Forelimb muscle (tissue), 1 donor: ENCODE measurements around the gene MKI67. TPM values are rescaled to one million over a fixed set of nuclear protein-coding genes. Genes with fewer than 3 reads are reported as not detected.
"Not testable (repeated sequence)": the region's sequence is repeated elsewhere in the genome, so short reads cannot be mapped to it uniquely, and the experiment has no call there.

Experiments
- DNase-seq: peaks from one replicate; pipeline ENCODE4 v3.0.0-alpha.2; 2013; ENCODE audit warnings: low read depth
- polyA plus RNA-seq: library from polyadenylated mRNA; unstranded; fragments of 120-200 nt; gene quantifications from one replicate; pipeline ENCODE4 v1.2.1, GENCODE V29; 2013; ENCODE audit not compliant: insufficient read length

The MKI67 gene
- 22.0 TPM for polyA plus RNA-seq

DNA sequence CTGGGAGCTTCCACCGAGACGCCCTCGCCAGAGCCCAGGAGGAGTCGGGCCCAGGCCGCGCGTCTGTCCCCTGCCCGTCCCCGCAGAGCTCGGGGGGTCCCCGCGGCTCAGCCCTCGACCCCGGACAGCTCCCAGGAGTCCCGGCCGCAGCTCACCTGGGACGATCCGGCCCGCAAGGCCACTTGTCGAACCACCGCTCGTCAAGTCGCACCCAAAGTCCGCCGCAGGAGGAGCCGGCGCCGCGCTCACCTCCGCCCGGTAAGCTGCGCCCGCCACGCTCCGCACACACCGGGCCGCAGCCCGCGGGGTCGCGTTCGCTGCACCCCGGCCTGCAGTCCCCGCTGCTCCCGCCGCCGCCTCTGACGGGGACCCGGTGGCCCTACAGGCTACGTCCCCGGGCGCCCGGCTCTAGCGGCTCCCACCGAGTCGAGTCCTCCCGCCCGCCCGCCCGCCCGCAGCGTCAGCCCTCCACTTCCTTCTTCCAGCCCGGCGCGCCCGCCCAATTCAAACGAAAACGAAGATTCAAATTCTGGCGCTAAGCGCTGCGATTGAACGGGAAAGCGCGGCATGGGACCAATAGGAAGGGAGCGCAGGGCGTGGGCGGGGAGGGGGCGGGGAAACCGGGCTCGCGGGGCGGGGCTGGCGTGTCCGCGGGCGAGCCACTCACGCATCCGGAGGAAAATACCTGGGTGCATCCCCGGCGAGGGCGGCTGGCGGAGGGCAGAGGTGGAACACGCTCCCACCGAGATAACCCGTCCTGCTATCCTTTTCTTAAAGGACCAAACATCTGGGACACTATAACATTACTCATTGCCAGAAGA lies at the start of gene MKI67:
Gene MKI67, minus strand, starts transcription at position 480 of the 821 bp plus-strand sequence. CDS start 756 bp downstream, outside the sequence.
- peak; percentile 79 for DNase-seq

DNA sequence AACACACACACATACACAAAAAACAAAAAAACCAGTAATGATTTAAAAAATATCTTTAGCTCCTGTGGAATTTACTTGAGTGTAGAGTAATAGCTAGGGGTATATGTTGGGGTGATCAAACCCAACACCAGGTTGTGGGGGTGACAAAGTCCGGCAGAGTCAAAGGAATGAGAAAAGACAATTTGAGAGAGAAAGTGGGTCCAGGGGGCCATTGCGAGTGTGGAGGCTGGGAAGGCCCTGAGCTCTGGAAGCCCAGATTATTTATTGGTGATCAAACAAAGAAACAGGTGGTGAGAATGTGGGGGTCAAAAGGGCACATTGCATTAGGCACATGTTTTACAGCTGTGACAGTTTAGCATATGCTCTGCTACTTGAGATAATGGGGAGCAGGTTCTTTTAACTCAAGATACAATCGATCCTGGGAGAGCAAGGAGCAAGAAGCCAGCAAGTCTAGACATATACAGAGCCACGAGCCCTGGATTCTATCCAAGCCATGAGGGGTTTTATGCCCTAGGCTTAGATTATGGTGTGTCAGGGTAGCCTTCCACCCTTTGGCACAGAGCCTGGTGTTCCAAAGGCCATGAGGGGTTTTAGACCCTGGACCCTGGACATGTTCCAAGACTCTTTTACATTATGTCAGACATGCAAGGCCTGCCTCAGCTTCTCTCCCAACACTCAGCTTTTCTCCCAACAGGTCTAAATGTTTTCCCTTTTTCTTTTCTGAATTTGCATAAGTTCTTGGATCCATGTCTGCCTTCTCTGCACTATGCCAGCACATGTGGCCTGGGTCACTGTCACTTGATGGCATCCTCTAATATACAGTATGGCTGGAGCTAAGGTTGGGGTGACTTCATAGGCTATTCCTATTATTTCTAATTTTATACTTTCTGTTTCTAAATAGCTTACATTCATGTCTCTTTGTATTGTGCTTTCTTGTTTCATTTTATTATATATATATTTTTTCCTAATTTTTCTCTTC lies 48.6 kb upstream of the MKI67 start:
- DNase-seq: no peak

DNA sequence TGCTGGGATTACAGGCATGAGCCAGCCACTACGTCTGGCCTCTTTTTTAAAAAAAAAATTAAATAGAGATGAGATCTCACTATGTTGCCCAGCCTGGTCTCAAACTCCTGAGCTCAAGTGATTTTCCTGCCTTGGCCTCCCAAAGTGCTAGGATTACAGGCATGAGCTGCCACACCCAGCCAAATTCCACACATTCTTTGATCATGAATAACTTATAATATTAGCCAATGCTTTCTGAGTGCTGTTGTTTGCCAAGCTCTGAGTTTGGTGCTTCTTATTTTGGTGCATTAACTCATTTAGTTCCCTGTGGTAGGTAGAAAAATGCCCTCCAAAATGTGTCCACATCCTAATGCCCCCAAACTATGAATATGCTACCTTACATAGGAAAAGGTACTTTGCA lies 47.2 kb upstream of the MKI67 start:
- DNase-seq: no peak

DNA sequence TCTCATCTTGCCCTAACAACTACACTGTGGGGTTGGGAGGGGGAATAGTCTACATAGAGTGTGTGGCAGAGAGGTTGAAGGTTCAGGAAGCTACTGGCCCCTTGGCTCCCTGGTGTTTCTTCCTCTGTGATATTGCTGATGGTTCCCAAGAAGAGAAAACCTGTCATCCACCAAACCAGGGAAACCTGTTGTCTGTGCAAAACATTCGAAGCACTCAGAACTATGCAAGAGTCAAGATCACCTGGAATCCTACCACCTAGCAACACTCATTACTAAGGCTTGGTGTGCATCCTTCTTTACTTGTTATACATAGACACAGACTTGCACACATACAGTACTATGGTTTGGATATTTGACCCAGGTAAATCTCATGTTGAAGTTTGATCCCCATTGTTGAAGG lies 46.5 kb upstream of the MKI67 start:
- no peak for DNase-seq

DNA sequence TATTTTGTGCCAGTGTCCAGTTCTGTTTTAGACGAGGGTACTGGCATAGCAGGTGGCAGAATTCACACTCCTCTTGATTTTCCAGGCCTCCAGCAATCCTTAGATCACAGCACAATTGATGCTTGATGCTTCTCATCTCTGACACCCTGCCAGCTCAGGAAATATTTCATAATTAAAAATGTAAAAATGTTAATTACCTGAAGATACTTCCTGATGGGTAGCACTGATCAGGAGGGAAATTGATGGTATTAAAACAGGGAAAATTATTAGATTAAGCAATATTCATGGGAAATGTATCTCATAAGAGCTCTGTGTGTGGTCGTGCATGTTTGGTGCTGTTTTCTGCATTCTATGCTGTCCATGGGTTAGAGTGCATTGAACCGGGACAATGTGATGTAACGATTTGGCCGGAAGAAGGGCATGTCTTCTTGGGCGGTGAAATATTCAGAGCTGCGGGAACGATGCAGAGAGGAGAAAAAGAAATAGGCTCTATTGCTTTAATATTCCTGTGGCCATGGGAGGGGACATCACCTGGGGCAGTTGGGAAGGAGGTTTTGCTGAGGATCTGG lies 43.7 kb upstream of the MKI67 start:
- no peak for DNase-seq

- no peak for DNase-seq
Observed at GRCh38 chr10:128167926-128168520, 41.8 kb upstream of the MKI67 start.

DNA sequence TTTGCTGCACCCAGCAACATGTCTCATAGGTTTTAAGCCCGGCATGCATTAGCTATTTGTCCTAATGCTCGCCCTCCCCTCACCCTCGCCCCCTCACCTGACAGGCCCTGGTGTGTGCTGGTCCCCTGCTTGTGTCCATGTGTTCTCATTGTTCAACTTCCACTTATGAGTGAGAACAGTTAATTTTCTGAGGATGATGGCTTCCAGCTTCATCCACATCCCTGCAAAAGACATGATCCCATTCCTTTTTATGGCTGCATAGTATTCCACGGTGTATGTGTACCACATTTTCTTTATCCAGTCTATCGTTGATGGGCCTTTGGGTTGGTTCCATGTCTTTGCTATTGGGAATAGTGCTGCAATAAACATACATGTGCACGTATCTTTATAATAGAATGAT lies 40.9 kb upstream of the MKI67 start:
- DNase-seq: not testable (repeated sequence)

- no peak for DNase-seq
Observed at GRCh38 chr10:128166151-128166550, 39.9 kb upstream of the MKI67 start.

DNA sequence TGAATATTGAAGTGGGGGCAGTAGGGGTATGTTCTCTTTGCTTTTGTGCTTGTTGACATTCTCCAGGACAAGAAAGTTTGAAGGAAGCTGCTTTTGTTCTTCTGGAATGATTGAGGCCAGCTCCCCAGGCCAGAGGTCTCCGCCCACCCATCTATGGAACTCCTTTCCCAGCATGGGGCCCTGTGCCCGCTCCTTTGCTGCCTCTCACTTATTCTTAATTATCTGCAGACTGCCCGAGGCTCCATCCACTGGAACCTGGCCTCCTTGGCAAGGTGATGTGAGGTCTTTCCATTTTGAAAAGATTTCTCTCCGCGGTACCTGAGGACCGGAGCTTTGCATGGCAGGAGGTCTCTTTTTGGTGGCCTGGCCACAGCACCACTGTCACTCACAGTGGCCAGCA lies 39.3 kb upstream of the MKI67 start:
- DNase-seq: no peak

DNA sequence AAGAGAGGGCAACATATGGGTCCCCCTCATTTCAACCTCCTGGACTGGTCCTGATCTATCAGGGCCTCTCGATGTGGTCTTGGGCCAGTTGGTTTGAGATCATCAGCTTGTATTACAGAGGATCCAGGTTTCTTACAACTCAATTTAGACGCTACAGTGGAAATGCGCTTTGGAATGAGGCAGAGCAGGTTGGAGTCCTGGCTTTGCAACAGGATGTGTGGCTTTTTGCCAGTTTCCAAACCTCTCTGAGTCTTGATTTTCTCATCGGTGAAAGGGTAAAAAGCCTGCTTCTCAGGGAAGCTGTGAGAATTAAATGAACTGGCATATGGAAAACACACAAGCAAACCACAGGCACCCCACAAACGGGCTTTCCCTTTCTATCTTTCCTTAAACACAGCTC lies 37.5 kb upstream of the MKI67 start:
- no peak for DNase-seq

GRCh38 chr10:128161031-128161430 lies 34.8 kb upstream of the MKI67 start:
- DNase-seq: no peak

- no peak for DNase-seq
Observed at GRCh38 chr10:128160297-128160711, 34.1 kb upstream of the MKI67 start.

GRCh38 chr10:128158021-128158795 lies 32.0 kb upstream of the MKI67 start:
- DNase-seq: no peak

DNA sequence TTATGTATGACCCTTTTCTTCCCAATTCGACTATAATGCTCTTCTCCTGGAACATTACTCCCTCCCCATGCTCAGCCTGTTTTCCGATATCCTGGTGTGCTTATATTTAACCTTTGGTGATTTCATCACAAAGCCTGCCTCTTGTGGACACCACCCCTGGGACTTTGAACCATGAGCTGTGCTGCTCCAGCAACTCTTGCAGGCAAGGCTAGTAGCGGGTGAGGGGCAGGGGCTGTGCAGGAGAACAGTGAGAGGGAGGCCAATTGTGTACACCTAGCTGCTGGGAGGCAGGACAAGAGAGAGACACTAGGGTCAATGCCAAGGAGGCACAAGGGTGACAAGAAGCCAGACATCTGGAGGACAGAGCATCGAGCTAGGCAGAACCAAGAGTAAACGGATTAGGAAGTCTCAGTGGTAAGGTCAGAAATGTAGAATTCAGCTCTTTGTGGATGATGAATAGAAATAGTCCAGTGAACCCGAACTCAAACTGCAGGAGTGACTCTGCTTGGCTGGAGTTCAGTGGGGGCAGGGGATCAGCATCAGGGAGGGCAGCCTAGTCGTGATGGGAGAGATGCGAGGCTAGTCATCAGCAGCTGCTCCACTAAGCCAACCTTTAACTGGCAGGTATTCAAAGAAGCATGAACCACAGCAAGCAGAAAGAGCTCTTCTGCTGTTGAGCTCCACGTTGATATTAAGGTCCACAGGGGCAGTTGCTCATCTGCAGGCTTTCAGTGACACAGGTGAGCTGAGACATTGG lies 31.0 kb upstream of the MKI67 start:
- DNase-seq: no peak

DNA sequence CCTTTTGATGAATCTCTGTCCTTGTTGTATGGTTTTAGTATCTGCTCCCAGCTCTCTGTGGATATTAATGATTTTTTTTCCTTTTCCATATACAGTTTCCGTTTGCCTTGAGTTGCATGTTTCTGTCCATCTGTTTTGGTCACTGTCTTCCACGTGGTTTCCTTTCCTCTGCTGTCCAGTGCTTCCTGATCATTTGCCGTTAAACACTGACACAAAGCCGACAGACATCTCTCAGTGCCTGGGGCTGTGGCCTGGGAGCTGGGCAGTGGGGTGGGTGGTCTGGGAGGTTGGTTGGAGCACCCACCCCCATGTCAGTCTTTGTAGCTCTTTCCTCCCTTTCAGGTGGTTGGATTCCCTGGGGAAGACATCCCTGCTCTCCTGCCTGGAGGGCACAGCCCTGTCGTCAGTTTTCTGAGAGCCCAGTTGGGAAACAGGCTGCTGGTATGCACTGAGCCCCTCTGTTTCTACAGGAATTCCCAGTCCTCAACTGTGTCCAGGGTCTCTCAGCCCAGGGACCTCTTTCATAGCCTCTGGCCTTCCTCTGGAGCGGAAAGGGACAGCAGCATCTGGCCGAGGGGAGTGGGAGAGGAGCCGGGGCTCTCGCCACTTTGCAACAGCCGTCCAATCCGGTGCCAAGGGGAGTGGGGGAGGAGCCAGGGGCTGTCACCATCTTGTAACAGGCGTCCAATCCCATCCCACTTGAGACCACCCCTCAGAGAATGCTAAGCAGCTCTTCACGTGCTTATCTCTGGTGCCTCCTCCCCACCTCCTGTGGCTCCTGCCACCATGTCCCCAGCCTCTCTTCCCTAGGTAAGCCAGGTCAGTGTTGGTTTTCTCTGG lies 26.7 kb upstream of the MKI67 start:
- DNase-seq: no peak

DNA sequence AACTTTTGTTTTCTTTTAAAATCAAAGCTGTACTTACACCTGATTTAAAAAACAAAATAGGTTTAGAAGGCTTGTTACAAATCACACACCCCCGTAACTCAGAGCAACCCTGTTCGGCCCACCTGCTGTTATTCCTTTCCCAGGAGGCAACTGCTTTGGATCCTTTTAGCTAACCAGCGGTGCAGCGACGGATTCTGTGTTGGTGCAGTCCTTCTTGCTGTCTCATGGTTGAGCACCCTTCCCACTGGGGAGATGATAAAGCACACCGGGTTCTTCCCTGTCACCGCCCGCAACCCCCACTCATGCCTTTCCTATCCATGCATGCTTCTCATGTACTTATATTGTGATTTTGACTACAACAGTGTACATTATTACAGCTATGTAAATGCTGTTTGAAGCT lies 24.8 kb upstream of the MKI67 start:
- no peak for DNase-seq

DNA sequence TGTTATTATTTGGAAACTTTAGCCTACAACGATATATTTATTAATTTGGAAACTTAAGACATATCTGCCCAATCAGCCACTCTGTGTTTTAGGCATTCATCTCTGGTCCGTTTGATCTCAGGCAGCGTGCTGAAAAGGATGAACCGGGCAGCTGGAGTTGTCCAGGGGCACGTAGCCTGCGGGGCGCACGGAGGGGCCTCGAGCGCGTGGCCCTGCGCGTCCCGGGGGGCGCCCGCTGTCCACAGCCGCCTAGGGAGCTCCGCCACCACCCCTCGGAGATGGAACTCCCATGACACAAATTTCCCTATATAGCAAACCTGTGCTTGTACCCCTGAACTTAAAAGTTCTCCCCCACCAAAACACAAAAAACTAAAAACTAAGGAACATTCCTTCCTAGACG lies 24.3 kb upstream of the MKI67 start:
- no peak for DNase-seq

GRCh38 chr10:128150045-128150493 lies 23.8 kb upstream of the MKI67 start:
- no peak for DNase-seq
